ENCODE data around the gene CDC45.

Gene CDC45

GRCh38 chr22:19469421-19469820, 10.3 kb upstream of the CDC45 start:
- no peak for DNase-seq (ENCODE audit: low read depth)
- no peak for TF ChIP-seq CTCF (IDR thresholded peaks at IDR 0.05; ENCODE audit: control insufficient read depth, insufficient read depth, low read depth, low read length, missing control alignments)
- H3K4me3 ChIP-seq (ENCODE audit: control insufficient read depth, low read depth, low read length) = no peak overlapping the region

- TF ChIP-seq CTCF (IDR thresholded peaks at IDR 0.05; ENCODE audit: control insufficient read depth, insufficient read depth, low read depth, low read length, missing control alignments) = no peak
- H3K4me3 ChIP-seq (ENCODE audit: control insufficient read depth, low read depth, low read length) = no peak overlapping the region
- DNase-seq (ENCODE audit: low read depth) = no peak
Observed at GRCh38 chr22:19470010-19470409, 9.7 kb upstream of the CDC45 start.

- H3K4me3 ChIP-seq (ENCODE audit: control insufficient read depth, low read depth, low read length) = no peak overlapping the region
- TF ChIP-seq CTCF (IDR thresholded peaks at IDR 0.05; ENCODE audit: control insufficient read depth, insufficient read depth, low read depth, low read length, missing control alignments) = no peak
- DNase-seq (ENCODE audit: low read depth) = no peak
Observed at GRCh38 chr22:19471572-19471971, 8.1 kb upstream of the CDC45 start.

GRCh38 chr22:19472233-19472632, 7.5 kb upstream of the CDC45 start:
- TF ChIP-seq CTCF (IDR thresholded peaks at IDR 0.05; ENCODE audit: control insufficient read depth, insufficient read depth, low read depth, low read length, missing control alignments) = no peak
- no peak overlapping the region for H3K4me3 ChIP-seq (ENCODE audit: control insufficient read depth, low read depth, low read length)
- no peak for DNase-seq (ENCODE audit: low read depth)

GRCh38 chr22:19473578-19473977, 6.1 kb upstream of the CDC45 start:
- peak; percentile 1 for TF ChIP-seq CTCF (IDR thresholded peaks at IDR 0.05; ENCODE audit: control insufficient read depth, insufficient read depth, low read depth, low read length, missing control alignments)
- DNase-seq (ENCODE audit: low read depth) = no peak
- no peak overlapping the region for H3K4me3 ChIP-seq (ENCODE audit: control insufficient read depth, low read depth, low read length)

GRCh38 chr22:19476023-19476422, 3.7 kb upstream of the CDC45 start:
- TF ChIP-seq CTCF (IDR thresholded peaks at IDR 0.05; ENCODE audit: control insufficient read depth, insufficient read depth, low read depth, low read length, missing control alignments) = no peak
- no peak for DNase-seq (ENCODE audit: low read depth)

More at GRCh38 chr22:19476023-19476422, 3.7 kb upstream of the CDC45 start:
- H3K4me3 ChIP-seq (ENCODE audit: control insufficient read depth, low read depth, low read length) = no peak overlapping the region

Measured in AG09309 (cell line).